Ectodermal cell (in vitro differentiated cells): ENCODE measurements around the gene CACNA1F.

Source experiments
- H3K27ac ChIP-seq: 2 replicates; pipeline ENCODE4 v1.7.0; 2013; ENCODE audit warnings: mild to moderate bottlenecking, low read depth, low read length; ENCODE audit not compliant: insufficient read depth, poor library complexity, severe bottlenecking
- H3K27me3 ChIP-seq: 2 replicates; pipeline ENCODE4 v1.7.0; 2013; ENCODE audit warnings: mild to moderate bottlenecking, low read length; ENCODE audit not compliant: insufficient read depth, control insufficient read depth, poor library complexity, severe bottlenecking
- H3K36me3 ChIP-seq: one replicate; pipeline ENCODE4 v1.7.0; 2013; ENCODE audit warnings: low read length; ENCODE audit not compliant: control insufficient read depth, insufficient read depth
- H3K4me1 ChIP-seq: one replicate; pipeline ENCODE4 v1.7.0; 2013; ENCODE audit warnings: low read length; ENCODE audit not compliant: control insufficient read depth, insufficient read depth
- H3K4me3 ChIP-seq: 2 replicates; pipeline ENCODE4 v1.7.0; 2013; ENCODE audit warnings: low read depth, low read length, control low read depth; ENCODE audit not compliant: insufficient read depth
- H3K9me3 ChIP-seq: 2 replicates; pipeline ENCODE4 v1.7.0; 2013; ENCODE audit warnings: mild to moderate bottlenecking, low read length, moderate library complexity; ENCODE audit not compliant: control insufficient read depth
- WGBS, 2 experiments: methylation state at CpG; one replicate each; pipeline ENCODE4 v1.1.7; 2013; ENCODE audit warnings: missing lambda C conversion rate in 2 of 2; 5-methylcytosine and 5-hydroxymethylcytosine counted together

The CACNA1F gene

DNA sequence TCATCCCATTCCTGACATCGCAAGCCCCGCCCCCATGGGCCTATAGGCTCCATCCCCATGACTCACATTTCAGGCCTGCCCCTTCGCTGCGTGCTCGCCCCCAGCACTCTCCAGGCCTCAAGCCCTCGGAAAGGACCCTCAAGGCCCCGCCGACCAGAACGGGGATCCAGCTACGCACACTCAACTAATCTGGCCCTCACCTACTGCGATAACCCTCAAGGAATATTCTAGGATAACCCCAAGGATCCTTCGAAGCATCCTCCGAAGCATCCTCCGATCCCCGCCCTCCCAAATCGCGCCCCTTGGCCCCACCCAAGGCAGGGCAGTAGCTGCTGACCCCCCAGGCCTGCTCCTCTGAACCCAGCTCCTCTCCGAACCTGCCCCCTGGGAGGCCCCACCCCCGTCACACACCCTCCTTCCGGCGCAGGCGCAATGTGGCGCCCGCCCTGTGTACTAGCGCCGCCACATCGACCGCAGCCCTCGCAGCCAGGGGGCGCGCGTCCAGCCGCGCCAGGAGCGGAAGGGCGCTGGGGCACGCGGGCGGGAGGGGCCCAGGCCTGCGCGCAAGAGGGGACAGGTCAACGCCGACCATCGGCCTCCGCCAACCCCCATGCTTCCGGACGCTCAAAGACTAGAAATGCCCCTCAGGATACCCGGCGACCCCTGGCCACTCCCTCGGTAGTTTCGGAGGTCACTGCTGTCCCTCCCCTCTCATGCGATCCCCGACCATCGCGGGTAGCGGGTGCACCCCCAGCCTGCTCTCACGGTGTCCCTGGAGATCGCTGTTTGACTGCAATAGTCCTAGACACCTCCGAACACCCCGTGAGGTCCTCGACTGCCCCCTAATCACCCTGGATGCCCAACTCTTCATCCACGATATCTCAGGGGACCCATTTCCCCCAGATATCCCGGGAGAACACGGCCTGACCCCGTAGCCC is 77.0 kb downstream of the CACNA1F start:
- H3K9me3 ChIP-seq = no peaks in the 10 kb centered on the region
- no peaks in the 10 kb centered on the region for H3K27me3 ChIP-seq
- no peaks in the 10 kb centered on the region for H3K4me1 ChIP-seq
- peak overlapping the region; percentile 92 for H3K27ac ChIP-seq
- H3K36me3 ChIP-seq = no peaks in the 10 kb centered on the region
- 11 to 13% methylated on average over 65 of the region's 65 CpGs for WGBS, 2 experiments
- peak overlapping the region; percentile 39 for H3K4me3 ChIP-seq

DNA sequence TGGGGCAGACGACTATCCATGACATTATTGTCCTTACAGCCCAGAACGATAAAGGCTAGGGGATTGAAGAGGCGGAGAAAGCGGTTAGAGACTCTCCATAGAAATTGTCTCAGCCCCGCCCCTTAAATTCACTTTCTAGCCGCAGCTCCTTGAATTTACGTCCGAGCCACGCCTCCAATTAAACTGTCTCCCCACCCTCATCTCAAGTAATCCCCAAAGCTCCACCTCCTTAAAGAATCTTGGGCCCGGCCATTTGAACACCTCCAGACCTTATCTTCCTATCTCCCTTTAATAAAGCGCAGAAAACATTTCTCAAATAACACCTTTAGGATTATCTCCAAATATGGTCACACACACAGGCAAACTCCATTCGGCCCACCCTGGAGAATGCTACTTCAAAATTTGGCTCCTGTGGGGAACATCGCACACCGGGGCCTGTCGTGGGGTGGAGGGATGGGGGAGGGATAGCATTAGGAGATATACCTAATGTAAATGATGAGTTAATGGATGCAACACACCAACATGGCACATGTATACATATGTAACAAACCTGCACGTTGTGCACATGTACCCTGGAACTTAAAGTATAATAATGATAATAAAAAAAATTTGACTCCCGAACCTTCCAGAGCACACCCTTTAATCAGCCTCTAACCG is 77.8 kb downstream of the CACNA1F start:
- Histone ChIP-seq H3K27me3 (no peaks in the 10 kb centered on the region), H3K27ac (peak overlapping the region; percentile 92), H3K36me3 (no peaks in the 10 kb centered on the region), H3K4me3 (peak overlapping the region; percentile 39), H3K4me1 (no peaks in the 10 kb centered on the region), H3K9me3 (no peaks in the 10 kb centered on the region)
- WGBS, 2 experiments = 4 to 6% methylated on average over 13 to 17 of the region's 18 CpGs
